NB4 (cell line): Measurements from ENCODE around the gene PLAGL2.

ENCODE experiments used
- POLR2A ChIP-seq: IDR thresholded peaks from 2 replicates; pipeline ENCODE4 v1.6.1; 2011; ENCODE audit warnings: mild to moderate bottlenecking; ENCODE audit not compliant: insufficient read length; ENCODE audit errors: extremely low read depth
- TF ChIP-seq, protein P1 (sequence below): IDR thresholded peaks from one replicate; pipeline ENCODE4 v1.5.1; 2012; ENCODE audit warnings: low read depth, low read length

DNA sequence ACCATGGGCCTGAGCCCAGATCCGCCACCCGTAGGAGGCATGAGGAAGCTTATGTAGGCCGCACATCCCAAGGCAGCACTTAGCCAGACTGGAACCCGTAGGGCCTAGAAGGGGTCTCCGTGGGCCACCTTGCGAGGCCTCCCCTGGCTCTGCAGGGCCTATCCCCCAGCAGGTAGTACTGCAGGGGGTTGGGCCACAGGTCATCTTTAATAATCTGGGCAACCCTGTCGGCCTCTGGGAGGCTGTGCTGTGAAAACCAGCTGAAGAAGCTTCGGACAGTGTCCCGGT, 18.5 kb downstream of the PLAGL2 start:
- TF ChIP-seq, protein P1, sequence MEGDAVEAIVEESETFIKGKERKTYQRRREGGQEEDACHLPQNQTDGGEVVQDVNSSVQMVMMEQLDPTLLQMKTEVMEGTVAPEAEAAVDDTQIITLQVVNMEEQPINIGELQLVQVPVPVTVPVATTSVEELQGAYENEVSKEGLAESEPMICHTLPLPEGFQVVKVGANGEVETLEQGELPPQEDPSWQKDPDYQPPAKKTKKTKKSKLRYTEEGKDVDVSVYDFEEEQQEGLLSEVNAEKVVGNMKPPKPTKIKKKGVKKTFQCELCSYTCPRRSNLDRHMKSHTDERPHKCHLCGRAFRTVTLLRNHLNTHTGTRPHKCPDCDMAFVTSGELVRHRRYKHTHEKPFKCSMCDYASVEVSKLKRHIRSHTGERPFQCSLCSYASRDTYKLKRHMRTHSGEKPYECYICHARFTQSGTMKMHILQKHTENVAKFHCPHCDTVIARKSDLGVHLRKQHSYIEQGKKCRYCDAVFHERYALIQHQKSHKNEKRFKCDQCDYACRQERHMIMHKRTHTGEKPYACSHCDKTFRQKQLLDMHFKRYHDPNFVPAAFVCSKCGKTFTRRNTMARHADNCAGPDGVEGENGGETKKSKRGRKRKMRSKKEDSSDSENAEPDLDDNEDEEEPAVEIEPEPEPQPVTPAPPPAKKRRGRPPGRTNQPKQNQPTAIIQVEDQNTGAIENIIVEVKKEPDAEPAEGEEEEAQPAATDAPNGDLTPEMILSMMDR = no peak
- no peak for TF ChIP-seq POLR2A
